Calu3 (cell line): Measurements from ENCODE around the gene DCHS1. TPM values are rescaled to one million over a fixed set of nuclear protein-coding genes. Genes with fewer than 3 reads are reported as not detected.

Experiments
- BruUV-seq: library from RNA; stranded (reverse); fragments of 400-500 nt; replicated peaks from 2 replicates; lab custom pipeline; 2021; lab: Mats Ljungman, UMichigan
- CTCF ChIA-PET: fragments of 300-600 bp; sonication (Branson Sonifier 250); formaldehyde crosslinking; loops from one replicate; lab custom pipeline; 2022; ENCODE audit warnings: antibody characterized with exemption; lab: Charles Lee
- DNase-seq: peaks from one replicate; pipeline ENCODE4 v3.0.0; 2022
- H3K27ac Mint-ChIP-seq: one replicate; pipeline ENCODE4 v1.8.0; 2022; ENCODE audit warnings: mixed read lengths; ENCODE audit not compliant: unreplicated experiment
- H3K27me3 Mint-ChIP-seq: one replicate; pipeline ENCODE4 v1.8.0; 2022; ENCODE audit warnings: mixed read lengths; ENCODE audit not compliant: unreplicated experiment
- H3K36me3 Mint-ChIP-seq: one replicate; pipeline ENCODE4 v1.8.0; 2022; ENCODE audit warnings: mild to moderate bottlenecking, moderate library complexity, mixed read lengths; ENCODE audit not compliant: insufficient read depth, unreplicated experiment
- H3K4me1 Mint-ChIP-seq: one replicate; pipeline ENCODE4 v1.8.0; 2022; ENCODE audit warnings: mild to moderate bottlenecking, low read depth, mixed read lengths; ENCODE audit not compliant: unreplicated experiment
- H3K4me3 Mint-ChIP-seq: one replicate; pipeline ENCODE4 v1.8.0; 2022; ENCODE audit warnings: mild to moderate bottlenecking, low read depth, moderate library complexity, mixed read lengths; ENCODE audit not compliant: unreplicated experiment
- H3K9me3 Mint-ChIP-seq: one replicate; pipeline ENCODE4 v1.8.0; 2022; ENCODE audit warnings: low read depth, mixed read lengths; ENCODE audit not compliant: unreplicated experiment
- intact Hi-C: fragments of 100-400 bp; cut with micrococcal nuclease; formaldehyde crosslinking; loops from one replicate; pipeline ENCODE4 v1.10.0; 2022; ENCODE audit not compliant: unreplicated experiment
- total RNA-seq: library from RNA; stranded (reverse); gene quantifications from 2 replicates; pipeline ENCODE4 v1.2.3, GENCODE V29; 2022
- TF ChIP-seq, protein P1 (sequence below): fragments of 200-600 bp; IDR thresholded peaks from one replicate; pipeline ENCODE4 v1.8.0; 2022; ENCODE audit warnings: antibody characterized with exemption; ENCODE audit not compliant: unreplicated experiment

DCHS1 gene
- total RNA-seq, 1 experiment from 2014 or later: 0.02 TPM

DNA sequence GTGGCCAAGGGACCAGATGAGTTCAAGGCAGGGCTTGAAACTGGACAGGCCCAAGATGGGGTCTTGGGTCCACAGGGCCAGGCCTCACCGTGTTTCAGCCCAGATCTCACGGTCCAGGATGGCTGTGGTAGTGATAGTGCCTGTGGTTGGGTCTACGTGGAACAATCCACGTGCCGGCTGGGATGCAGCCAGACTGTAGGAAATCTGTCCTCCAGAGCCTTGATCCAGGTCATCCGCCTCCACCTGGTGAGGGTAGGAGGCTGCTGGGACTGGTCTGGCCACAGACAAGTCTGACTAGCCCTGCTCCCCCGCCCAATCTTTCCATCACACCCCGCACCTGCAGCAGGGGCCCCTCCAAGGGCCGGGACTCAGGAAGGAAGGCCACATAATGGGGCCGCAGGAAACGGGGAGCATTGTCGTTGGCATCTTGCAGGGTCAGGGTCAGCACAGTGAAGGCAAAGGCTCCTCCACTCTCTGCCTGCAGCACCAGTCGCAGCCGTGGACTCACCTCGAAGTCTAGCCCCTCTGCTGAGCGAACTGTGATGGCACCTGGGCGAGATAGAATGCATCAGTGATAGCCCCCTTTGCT is 29.7 kb downstream of the DCHS1 start:
- CTCF ChIA-PET: no interaction called here
- BruUV-seq: no TSS peak
- DNase-seq: no peak

DNA sequence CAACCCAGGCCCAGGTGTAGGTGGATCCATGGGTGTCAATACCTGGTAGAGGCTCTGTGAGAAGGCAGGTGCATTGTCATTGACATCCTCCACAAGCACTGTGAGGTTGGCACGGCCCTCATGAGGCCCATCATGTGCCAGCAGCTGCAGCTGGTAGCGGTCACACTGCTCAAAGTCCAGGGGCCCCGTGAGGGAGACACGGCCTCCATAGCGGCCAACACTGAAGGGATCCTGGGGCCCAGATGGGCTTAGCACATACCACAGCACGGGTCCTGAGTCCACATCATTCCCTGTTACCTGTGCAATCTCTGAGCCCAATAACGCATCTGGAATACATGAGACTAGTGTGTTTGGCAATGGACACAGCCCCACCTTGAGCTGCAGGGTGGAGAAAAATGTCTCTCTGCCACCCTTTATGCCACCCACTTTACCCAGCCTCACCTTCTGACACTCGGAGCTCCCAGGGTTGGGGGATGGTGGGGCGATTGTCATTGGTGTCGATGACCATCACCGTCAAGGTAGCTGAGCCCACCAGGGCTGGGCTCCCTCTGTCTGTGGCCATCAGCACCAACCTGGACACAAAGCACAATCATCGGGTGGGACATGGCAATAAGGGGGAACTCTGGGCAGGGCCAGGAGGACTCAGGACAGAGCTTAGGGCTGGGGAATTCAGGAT is 30.3 kb downstream of the DCHS1 start:
- no peaks in the 10 kb centered on the region for H3K36me3 Mint-ChIP-seq
- H3K27ac Mint-ChIP-seq: no peak overlapping the region
- TF ChIP-seq, protein P1, sequence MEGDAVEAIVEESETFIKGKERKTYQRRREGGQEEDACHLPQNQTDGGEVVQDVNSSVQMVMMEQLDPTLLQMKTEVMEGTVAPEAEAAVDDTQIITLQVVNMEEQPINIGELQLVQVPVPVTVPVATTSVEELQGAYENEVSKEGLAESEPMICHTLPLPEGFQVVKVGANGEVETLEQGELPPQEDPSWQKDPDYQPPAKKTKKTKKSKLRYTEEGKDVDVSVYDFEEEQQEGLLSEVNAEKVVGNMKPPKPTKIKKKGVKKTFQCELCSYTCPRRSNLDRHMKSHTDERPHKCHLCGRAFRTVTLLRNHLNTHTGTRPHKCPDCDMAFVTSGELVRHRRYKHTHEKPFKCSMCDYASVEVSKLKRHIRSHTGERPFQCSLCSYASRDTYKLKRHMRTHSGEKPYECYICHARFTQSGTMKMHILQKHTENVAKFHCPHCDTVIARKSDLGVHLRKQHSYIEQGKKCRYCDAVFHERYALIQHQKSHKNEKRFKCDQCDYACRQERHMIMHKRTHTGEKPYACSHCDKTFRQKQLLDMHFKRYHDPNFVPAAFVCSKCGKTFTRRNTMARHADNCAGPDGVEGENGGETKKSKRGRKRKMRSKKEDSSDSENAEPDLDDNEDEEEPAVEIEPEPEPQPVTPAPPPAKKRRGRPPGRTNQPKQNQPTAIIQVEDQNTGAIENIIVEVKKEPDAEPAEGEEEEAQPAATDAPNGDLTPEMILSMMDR: no peak
- no peak for DNase-seq
- no peak overlapping the region for H3K4me3 Mint-ChIP-seq
- H3K4me1 Mint-ChIP-seq: no peaks in the 10 kb centered on the region
- CTCF ChIA-PET: interaction anchor here (0.6 kb wide), 1 partner anchor 233 kb away, joined by 5 read pairs; no protein-coding TSS in a partner anchor
- peaks cover 52% of the 10 kb centered on the region for H3K27me3 Mint-ChIP-seq
- no TSS peak for BruUV-seq
- intact Hi-C loops: no loop called here
- no peaks in the 10 kb centered on the region for H3K9me3 Mint-ChIP-seq

More for the DNA sequence above, 29.7 kb downstream of the DCHS1 start:
- TF ChIP-seq, protein P1: no peak
- intact Hi-C loops: no loop called here
- Mint-ChIP-seq H3K4me1 (no peaks in the 10 kb centered on the region), H3K9me3 (no peaks in the 10 kb centered on the region), H3K4me3 (no peak overlapping the region), H3K36me3 (peaks cover 5% of the 10 kb centered on the region), H3K27me3 (peaks cover 52% of the 10 kb centered on the region), H3K27ac (no peak overlapping the region)

DNA sequence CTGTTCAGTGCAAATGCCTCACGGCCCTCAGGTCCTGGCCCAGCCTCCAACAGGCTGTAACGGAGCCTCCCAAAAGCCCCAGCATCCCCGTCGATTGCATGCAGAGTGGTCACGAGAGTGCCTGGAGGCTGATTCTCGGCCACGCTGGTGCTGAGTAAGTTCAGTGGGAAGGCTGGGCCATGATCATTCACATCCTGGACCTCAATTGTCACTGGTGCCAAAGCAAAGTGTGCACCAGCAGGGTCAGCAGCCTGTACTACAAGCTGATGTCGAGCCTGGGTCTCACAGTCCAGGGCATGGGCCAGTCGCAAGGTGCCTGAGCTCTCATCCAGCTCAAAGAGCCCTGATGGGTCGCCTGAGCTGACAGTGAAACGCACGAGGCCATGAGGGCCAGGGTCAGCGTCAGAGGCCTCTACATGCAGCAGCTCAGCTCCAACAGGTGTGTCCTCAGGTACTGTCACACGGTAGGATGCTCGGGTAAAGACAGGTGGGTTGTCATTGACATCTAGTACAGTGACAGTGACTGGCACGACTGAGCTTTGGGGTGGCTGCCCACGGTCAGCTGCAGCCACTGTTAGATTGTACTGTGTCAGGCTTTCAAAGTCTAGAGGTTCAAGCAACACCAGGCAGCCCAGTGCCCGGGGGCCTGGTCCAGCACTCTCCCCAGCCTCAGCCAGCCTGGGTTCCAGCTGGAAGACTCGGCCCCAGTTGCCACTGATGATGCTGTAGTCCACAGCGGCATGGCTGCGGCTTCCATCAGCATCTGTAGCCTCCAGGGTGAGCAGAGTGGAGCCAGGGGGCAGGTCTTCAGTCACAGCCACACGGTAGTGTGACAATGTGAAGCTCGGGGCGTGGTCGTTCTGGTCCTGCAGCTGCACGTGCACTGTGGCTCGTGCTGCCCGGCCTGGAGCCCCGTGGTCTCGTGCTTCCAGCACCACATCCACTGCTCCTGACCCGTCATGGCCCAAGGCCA is 31.9 kb downstream of the DCHS1 start:
- Mint-ChIP-seq H3K4me3 (no peak overlapping the region), H3K27me3 (peaks cover 42% of the 10 kb centered on the region), H3K4me1 (no peaks in the 10 kb centered on the region), H3K36me3 (no peaks in the 10 kb centered on the region), H3K9me3 (no peaks in the 10 kb centered on the region), H3K27ac (no peak overlapping the region)
- TF ChIP-seq, protein P1: no peak
- intact Hi-C loops: no loop called here
- DNase-seq: no peak
- no TSS peak for BruUV-seq
- CTCF ChIA-PET: interaction anchor here (0.6 kb wide), 1 partner anchor 299 kb away, joined by 3 read pairs; no protein-coding TSS in a partner anchor
